ENCODE results near the gene AP5Z1.

The AP5Z1 gene

GRCh38 chr7:4805110-4805983 is 29.9 kb downstream of the AP5Z1 start:
- no peak for DNase-seq

GRCh38 chr7:4805984-4806300 is 30.5 kb downstream of the AP5Z1 start:
- DNase-seq = no peak

- no peak for DNase-seq
These were observed 31.7 kb downstream of the AP5Z1 start for GRCh38 chr7:4806983-4807597.

GRCh38 chr7:4807598-4808016 is 32.2 kb downstream of the AP5Z1 start:
- no peak for DNase-seq

- DNase-seq = no peak
These were observed 32.6 kb downstream of the AP5Z1 start for GRCh38 chr7:4808026-4808425.

GRCh38 chr7:4808565-4808964 is 33.1 kb downstream of the AP5Z1 start:
- no peak for DNase-seq

- no peak for DNase-seq
These were observed 33.7 kb downstream of the AP5Z1 start for GRCh38 chr7:4809091-4809591.

- DNase-seq = no peak
These were observed 34.2 kb downstream of the AP5Z1 start for GRCh38 chr7:4809666-4810065.

GRCh38 chr7:4814433-4814832 is 39.0 kb downstream of the AP5Z1 start:
- DNase-seq = no peak

- DNase-seq = no peak
These were observed 39.7 kb downstream of the AP5Z1 start for GRCh38 chr7:4815121-4815520.

GRCh38 chr7:4815609-4816418 is 40.4 kb downstream of the AP5Z1 start:
- no peak for DNase-seq

- no peak for DNase-seq
These were observed 41.1 kb downstream of the AP5Z1 start for GRCh38 chr7:4816419-4817080.

GRCh38 chr7:4817178-4817901 is 41.9 kb downstream of the AP5Z1 start:
- DNase-seq = no peak

- DNase-seq = no peak
These were observed 42.8 kb downstream of the AP5Z1 start for GRCh38 chr7:4818000-4818794.

GRCh38 chr7:4819560-4820404 is 44.4 kb downstream of the AP5Z1 start:
- DNase-seq = no peak

- no peak for DNase-seq
These were observed 45.1 kb downstream of the AP5Z1 start for GRCh38 chr7:4820405-4820966.

- DNase-seq = no peak
These were observed 45.6 kb downstream of the AP5Z1 start for GRCh38 chr7:4820967-4821471.

GRCh38 chr7:4822677-4823076 is 47.3 kb downstream of the AP5Z1 start:
- DNase-seq = no peak

- DNase-seq = no peak
These were observed 48.2 kb downstream of the AP5Z1 start for GRCh38 chr7:4823441-4824119.
